GM18505 (cell line): Measurements from ENCODE around the gene CD69.

Experiments
- ATAC-seq: cut with Tn5 transposase; IDR thresholded peaks from one replicate; pipeline ENCODE4 v1.9.1; 2021; ENCODE audit not compliant: unreplicated experiment
- POLR2A ChIP-seq: IDR thresholded peaks from 4 replicates; pipeline ENCODE4 v1.6.1; 2011; ENCODE audit warnings: borderline replicate concordance; ENCODE audit not compliant: insufficient read depth, insufficient read length; ENCODE audit errors: extremely low read depth

CD69 gene

DNA sequence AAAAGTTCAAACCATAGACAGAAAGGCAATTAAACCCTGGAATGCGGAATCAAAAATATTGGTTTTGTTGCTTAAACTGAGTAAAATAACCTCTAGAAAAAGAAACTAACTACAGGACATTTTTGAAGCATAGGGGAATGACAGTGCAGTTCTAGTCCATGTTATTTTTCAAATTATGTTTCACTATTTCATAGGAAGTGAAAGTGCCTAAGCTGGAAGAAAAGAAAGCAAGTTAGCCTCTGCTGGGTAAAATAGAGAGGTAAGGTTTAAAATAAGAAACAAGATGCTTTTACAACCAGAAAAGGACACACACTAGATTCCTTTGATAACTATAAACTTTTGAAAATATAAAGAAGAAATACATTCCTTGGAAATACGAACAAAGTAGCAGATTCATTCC is 28.9 kb downstream of the CD69 start:
- TF ChIP-seq POLR2A, result no peak
- no peak for ATAC-seq

- ATAC-seq, result no peak
- no peak for TF ChIP-seq POLR2A
Observed at GRCh38 chr12:9731393-9731792, 29.3 kb downstream of the CD69 start.

GRCh38 chr12:9730591-9730990 is 30.1 kb downstream of the CD69 start:
- ATAC-seq, result no peak
- TF ChIP-seq POLR2A, result peak; percentile 7

DNA sequence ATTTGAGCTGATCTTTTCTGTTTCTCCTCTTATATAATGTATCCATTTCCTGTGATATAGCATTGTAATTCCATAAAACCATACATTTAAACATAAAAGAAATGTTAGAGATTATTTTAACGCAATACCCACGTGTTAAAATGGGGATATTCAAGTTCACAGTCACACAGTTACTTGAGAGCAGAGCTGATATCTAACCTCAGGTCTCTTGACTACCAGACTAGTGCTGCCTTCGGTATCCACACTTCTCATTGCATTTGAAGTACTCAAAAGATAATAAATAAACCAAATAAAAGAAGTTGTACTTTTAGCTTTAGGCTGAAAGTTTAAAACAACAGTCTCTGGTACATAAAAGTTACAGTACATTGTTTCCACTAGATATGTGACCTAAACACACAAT is 30.7 kb downstream of the CD69 start:
- no peak for ATAC-seq
- peak; percentile 19 for TF ChIP-seq POLR2A

- no peak for TF ChIP-seq POLR2A
- ATAC-seq, result no peak
Observed at GRCh38 chr12:9729082-9729481, 31.6 kb downstream of the CD69 start.

DNA sequence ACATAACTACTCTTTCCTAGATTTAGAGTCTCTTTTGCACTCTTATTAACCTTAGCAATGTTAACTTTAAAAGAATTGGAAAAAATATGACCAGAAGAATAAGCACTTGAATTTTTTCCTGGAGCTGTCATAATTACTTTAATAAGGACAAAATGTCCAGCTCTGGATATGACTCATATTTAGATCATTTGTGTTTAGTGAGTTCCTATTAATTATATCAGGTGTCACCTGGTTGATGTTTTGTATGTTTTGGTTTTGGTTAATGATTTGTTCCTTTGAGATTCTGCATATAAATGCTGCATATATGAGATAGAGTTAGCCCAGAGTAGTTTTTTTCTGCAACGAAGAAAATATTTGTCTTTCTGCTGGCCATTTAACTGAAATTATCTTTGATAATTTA is 32.9 kb downstream of the CD69 start:
- no peak for TF ChIP-seq POLR2A
- ATAC-seq, result no peak

GRCh38 chr12:9725213-9725870 is 35.4 kb downstream of the CD69 start:
- no peak for ATAC-seq
- no peak for TF ChIP-seq POLR2A

GRCh38 chr12:9724023-9724422 is 36.7 kb downstream of the CD69 start:
- TF ChIP-seq POLR2A, result no peak
- ATAC-seq, result no peak

DNA sequence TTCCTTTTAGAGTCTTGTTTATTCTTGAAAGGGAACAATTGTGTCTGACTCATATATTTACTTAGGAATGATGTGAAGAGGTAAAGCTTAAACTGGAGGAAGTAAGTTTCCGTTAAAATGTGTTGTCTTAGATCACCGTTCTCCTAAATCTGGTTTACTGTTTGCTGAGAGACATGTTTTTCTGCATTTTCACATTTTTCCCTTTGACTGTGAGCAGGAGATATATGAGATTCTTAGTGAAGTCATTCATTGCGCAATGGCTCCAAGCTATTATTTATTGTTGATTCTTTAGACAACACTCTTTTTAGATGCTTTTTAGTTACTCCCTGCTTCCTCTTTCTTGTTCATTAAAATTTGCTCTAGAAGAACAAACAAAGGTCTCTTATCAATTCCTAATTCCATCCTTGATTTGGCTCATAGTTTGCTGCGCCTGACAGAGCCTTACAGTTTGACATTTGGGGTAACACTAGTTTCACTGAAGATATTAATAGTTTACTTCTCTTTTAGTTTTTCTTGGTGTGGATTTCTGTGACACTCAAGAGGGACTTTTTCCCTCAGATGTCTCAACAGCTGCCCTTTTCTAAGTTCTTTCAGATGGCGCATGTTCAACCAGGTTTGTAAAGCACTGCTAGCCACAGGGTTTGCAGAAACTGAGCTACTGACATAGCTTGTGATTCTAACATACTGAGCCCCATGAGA is 39.2 kb downstream of the CD69 start:
- no peak for TF ChIP-seq POLR2A
- ATAC-seq, result peak; percentile 60

DNA sequence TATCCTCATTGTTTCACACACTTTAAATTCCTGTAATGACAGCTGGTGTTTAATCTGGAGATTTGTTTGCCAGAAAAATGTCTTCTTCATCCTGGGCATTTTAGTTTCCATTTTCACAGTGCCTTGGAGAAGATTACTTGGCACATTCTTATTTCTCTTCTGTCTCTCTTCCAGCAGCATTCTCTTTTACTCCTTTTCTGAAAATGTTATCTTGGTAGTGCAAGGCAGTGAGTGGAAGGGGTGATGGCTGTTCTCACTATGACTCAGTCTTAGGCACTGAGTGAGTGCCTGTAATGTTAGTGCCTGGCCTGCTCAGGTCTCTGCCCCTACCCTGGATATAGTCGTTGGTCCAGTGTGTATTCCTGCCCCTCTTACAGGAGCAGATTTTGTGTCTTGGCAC is 40.9 kb downstream of the CD69 start:
- no peak for ATAC-seq
- TF ChIP-seq POLR2A, result peak; percentile 17

DNA sequence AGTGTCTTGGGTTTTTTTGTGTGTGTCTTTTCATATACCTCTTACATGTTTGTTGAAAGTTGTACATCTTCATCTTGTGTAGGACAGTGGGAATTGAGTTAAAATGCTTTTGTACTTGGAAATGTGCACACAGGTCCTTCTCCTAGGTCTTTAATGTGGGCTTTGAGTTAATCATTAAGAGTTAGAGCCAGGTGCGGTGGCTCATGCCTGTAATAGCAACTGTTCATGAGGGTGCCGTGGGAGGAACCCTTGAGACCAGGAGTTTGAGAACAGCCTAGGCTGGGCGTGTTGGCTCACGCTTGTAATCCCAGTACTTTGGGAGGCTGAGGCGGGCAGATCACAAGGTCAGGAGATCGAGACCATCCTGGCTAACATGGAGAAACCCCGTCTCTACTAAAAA is 41.7 kb downstream of the CD69 start:
- no peak for ATAC-seq
- no peak for TF ChIP-seq POLR2A

- no peak for ATAC-seq
- peak; percentile 39 for TF ChIP-seq POLR2A
Observed at GRCh38 chr12:9717070-9717925, 43.4 kb downstream of the CD69 start.

DNA sequence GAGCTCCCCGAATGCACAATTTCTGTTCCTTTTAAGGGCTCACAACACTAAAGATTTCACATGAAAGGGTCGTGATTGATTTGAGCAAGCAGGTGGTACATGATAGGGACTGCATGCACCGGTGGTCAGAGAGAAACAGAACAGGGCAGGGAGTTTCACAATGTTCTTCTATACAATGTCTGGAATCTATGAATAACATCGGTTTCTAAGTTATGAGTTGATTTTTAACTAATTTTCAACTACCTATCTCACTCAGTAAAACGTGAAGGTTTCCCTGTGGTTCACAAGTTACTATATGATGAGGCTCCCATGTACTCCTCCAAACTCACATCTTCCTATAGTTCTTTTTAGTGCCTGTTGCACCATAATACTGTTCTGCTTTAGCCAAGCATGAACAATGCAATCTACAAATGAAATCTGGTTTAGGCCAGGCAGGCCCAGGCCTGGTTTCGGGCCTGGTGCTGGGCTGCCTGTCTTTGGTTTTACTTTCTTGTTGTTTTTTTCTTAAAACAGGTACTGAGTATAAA is 47.6 kb downstream of the CD69 start:
- peak; percentile 73 for ATAC-seq

DNA sequence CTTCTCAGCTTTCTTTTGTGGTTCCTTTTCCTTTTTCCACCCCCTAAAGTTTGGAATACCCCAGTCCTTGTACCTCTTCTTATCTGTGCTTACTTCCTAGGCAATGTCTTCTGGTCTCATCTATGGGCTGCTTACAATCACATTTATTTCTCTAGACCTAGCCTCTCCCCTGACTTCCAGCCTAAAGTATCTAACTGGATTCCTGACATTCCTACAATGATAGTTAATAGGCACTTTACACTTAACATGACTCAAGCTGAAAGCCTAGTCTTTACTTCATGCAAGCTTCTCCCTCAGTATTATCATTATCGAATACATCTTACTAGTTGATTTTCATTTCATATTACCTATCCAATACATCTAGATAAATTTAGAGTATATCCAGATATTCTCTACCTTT is 49.0 kb downstream of the CD69 start:
- no peak for ATAC-seq
- no peak for TF ChIP-seq POLR2A

DNA sequence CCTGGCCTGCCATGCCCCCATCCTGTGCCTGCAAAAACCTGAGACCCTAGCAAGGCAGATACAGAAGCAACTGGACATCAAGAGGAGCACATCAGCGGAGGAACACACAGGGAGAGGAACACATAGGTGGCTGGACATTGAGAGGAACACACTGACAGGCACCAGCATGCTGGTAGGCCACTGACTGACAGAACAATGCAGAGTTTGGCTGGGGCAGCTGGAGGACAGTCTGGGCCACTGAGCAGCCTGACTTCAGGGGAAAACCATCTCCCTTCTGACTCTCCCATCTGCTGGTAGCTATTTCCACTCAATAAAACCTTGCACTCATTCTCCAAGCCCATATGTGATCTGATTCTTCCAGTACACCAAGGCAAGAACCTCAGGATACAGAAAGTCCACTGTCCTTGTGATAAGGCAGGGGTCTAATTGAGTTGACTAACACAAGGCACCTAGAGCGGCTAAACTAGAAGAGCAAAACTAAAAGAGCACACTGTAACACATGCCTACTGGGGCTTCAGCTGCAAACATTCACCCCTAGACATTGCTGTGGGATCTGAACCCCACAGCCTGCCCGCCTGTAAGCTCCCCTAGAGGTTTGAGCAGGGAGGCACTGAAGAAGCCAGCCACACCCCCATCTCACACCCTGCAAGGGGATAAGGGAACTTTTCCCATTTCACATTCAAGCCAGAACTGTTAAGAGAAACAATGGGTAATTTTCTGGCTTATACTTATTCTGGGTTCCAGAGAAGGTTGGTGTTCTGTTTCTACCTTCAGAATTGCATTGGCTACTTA is 49.9 kb downstream of the CD69 start:
- no peak for ATAC-seq
- no peak for TF ChIP-seq POLR2A
